Vagina (tissue), 2 donors: ENCODE results near the gene LRRC49.

Experiments used
- CTCF ChIP-seq, 3 experiments: fragments of 450-650 bp in 2 of 3; fragments of 200-600 bp in 1 of 3; sonication (generic) in 1 of 3; IDR thresholded peaks; one replicate each; pipeline ENCODE4 v1.5.1; 2017 to 2019; ENCODE audit warnings: antibody characterized with exemption in 3 of 3, mild to moderate bottlenecking in 2 of 3, moderate library complexity in 2 of 3
- POLR2A ChIP-seq, 2 donors: fragments of 450-650 bp; IDR thresholded peaks; one replicate each; pipeline ENCODE4 v1.6.1; 2017; ENCODE audit warnings: antibody characterized with exemption in 2 of 2, mild to moderate bottlenecking in 2 of 2, moderate library complexity in 2 of 2
- POLR2AphosphoS5 ChIP-seq, 2 donors: sonication (generic); formaldehyde crosslinking; IDR thresholded peaks; one replicate each; pipeline ENCODE4 v1.9.0; 2017; ENCODE audit warnings: antibody characterized with exemption in 2 of 2, mild to moderate bottlenecking in 2 of 2, low read depth in 1 of 2; ENCODE audit not compliant: insufficient read depth in 1 of 2

- TF ChIP-seq CTCF (IDR thresholded peaks at IDR 0.05) (no peak), POLR2A (IDR thresholded peaks at IDR 0.05) (no peak), POLR2AphosphoS5 (IDR thresholded peaks at IDR 0.05; ENCODE audit: insufficient read depth in 1 of 2, low read depth in 1 of 2) (no peak)
Measured at GRCh38 chr15:70851889-70852288, 40.7 kb upstream of the LRRC49 start.
